GM19043 (cell line): ENCODE measurements around the gene ANKRD31.

Experiments used
- ATAC-seq: cut with Tn5 transposase; IDR thresholded peaks from one replicate; pipeline ENCODE4 v1.9.1; 2021; ENCODE audit warnings: low read depth; ENCODE audit not compliant: unreplicated experiment

The ANKRD31 gene

GRCh38 chr5:75044406-75044805 lies 192.3 kb downstream of the ANKRD31 start:
- ATAC-seq: no peak

GRCh38 chr5:75043633-75044264 lies 192.9 kb downstream of the ANKRD31 start:
- ATAC-seq: no peak

GRCh38 chr5:75042522-75042921 lies 194.2 kb downstream of the ANKRD31 start:
- no peak for ATAC-seq

GRCh38 chr5:75040973-75041372 lies 195.7 kb downstream of the ANKRD31 start:
- ATAC-seq: no peak

- ATAC-seq: no peak
Measured at GRCh38 chr5:75037106-75037505, 199.6 kb downstream of the ANKRD31 start.

GRCh38 chr5:75034137-75034739 lies 202.4 kb downstream of the ANKRD31 start:
- ATAC-seq: no peak

GRCh38 chr5:75031366-75031765 lies 205.3 kb downstream of the ANKRD31 start:
- ATAC-seq: no peak

- no peak for ATAC-seq
Measured at GRCh38 chr5:75028090-75028489, 208.6 kb downstream of the ANKRD31 start.

- no peak for ATAC-seq
Measured at GRCh38 chr5:75023368-75024159, 213.1 kb downstream of the ANKRD31 start.

GRCh38 chr5:75021800-75022199 lies 214.9 kb downstream of the ANKRD31 start:
- ATAC-seq: no peak

- no peak for ATAC-seq
Measured at GRCh38 chr5:75021219-75021618, 215.5 kb downstream of the ANKRD31 start.

GRCh38 chr5:75020016-75020656 lies 216.5 kb downstream of the ANKRD31 start:
- ATAC-seq: no peak

- no peak for ATAC-seq
Measured at GRCh38 chr5:75018805-75019587, 217.7 kb downstream of the ANKRD31 start.
